Activated effector memory CD4-positive, alpha-beta T cell treated with Interleukin-2 at 50 U/mL for 16 hours (primary cell): ENCODE measurements around the gene RIPOR2.

Source experiments
- DNase-seq: peaks from one replicate; pipeline ENCODE4 v3.0.0-alpha.2; 2020

The RIPOR2 gene, protein sequence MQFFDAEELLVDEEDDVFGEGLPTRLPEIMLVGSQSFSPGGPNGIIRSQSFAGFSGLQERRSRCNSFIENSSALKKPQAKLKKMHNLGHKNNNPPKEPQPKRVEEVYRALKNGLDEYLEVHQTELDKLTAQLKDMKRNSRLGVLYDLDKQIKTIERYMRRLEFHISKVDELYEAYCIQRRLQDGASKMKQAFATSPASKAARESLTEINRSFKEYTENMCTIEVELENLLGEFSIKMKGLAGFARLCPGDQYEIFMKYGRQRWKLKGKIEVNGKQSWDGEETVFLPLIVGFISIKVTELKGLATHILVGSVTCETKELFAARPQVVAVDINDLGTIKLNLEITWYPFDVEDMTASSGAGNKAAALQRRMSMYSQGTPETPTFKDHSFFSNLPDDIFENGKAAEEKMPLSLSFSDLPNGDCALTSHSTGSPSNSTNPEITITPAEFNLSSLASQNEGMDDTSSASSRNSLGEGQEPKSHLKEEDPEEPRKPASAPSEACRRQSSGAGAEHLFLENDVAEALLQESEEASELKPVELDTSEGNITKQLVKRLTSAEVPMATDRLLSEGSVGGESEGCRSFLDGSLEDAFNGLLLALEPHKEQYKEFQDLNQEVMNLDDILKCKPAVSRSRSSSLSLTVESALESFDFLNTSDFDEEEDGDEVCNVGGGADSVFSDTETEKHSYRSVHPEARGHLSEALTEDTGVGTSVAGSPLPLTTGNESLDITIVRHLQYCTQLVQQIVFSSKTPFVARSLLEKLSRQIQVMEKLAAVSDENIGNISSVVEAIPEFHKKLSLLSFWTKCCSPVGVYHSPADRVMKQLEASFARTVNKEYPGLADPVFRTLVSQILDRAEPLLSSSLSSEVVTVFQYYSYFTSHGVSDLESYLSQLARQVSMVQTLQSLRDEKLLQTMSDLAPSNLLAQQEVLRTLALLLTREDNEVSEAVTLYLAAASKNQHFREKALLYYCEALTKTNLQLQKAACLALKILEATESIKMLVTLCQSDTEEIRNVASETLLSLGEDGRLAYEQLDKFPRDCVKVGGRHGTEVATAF

GRCh38 chr6:24935366-24936152 lies at the start of gene RIPOR2:
TSS of gene RIPOR2 (minus strand) at chr6:24935960. CDS start at chr6:24935898, 62 bp downstream.
- peak; percentile 71 for DNase-seq

DNA sequence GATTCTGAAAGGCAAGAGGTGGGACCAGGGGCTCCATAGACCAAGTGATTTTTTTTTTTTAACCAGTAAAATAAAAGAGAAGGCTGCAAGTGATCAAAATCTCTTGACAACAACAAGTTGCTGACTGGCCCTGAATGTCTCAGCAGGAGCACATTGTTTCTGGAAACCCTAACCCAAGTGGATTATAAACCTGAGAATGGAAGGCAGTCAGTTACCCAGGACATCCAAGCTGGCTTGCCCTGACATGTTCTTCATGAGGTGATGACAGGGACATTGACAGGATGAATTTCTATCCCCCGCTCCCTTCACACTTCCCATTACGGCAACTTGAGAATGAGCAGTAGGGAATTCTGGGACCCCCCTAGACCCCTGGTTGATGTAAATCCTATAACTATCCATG lies 49.6 kb upstream of the RIPOR2 start:
- no peak for DNase-seq

DNA sequence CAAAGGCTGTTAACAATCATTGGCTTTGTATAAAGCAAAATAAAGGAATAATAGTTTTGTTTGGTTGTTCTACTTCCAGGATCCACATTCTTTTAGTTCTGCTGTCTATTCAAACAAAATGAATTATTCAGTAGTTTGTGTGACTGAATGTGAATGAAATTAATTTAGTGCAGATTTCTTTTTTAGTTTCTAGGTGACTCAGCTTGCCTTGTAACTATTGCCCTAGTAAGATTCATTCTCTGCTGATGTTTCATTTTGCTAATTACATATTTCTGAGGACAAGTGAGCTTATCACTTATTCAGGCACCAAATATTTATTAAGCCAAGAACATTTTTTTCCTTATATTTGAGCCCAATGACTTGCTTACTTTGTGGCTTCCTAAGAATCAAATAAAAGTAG lies 46.5 kb upstream of the RIPOR2 start:
- no peak for DNase-seq

- no peak for DNase-seq
These were observed 45.6 kb upstream of the RIPOR2 start for GRCh38 chr6:24981386-24981760.

DNA sequence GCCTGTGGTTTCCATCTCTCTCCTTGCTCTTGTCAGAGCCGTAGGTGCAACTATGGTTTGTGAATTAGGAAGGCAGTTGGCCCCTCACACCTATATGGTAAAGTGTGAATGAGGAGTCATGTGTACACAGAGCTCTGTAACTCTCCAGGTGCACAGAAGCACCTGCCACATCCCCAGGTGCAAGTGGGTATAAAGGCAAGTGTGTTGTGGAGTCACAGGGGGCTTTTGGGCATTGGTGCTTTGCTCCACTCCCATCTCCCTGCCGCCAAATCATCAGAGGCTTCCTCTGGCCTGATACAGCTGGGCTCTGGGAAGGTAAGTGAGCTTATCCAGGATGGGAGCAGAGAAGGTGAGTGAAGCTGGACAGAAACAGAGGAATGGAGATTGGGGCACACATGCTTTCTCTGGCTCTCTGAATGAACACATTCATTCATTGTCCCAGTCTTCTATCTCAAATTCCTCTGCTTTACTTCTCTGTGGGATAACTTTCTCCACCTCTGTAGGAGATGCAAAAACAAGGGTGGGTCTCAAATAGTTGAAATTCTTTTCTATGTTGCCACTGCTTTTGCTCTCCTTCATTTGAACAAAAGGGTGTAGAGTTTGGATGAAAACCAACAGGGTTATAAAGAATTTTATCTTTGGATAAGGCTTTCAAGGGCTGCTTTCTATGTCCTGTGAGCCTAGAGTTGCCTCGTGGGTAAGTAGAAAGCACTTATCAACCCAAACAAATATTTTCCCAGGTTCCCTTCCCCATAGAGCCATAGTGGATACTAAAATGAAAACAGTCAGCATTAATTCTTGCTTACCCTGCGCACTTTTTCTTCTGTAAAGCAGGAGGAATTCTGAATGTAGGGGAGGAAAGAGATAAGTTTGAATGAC lies 45.0 kb upstream of the RIPOR2 start:
- DNase-seq: no peak

- no peak for DNase-seq
These were observed 43.4 kb upstream of the RIPOR2 start for GRCh38 chr6:24979176-24979575.

- no peak for DNase-seq
These were observed 38.7 kb upstream of the RIPOR2 start for GRCh38 chr6:24974182-24975171.

DNA sequence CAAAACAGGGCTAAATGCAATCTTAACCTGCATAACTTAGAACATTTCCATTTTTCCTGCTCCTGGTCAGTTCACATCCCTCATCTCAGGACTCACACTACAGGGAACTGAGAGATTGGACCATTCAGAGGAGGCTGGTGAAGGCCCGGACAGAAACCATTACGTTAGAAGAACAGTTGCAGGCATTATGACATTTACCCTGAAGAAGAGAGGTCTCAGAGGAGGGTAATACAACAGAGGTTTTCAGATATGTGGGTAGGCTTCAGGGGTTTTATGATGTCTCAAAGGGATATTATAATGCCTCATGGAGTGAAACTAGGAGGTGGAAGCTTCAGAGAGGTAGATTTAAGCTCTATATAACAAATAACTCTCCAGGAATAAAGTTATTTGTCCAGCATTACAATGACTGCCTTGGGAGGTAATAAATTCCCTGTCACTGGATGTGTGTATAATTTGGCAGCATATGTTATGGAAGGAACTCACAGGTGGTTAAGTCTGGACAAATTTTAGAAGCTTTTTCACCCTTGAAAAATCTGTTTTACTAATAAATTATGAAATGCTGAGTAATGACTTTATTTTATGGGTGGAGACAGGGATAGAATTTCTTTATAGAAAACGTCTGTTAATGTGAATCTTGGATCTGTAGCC lies 36.7 kb upstream of the RIPOR2 start:
- DNase-seq: no peak

- DNase-seq: no peak
These were observed 35.3 kb upstream of the RIPOR2 start for GRCh38 chr6:24971067-24971466.

DNA sequence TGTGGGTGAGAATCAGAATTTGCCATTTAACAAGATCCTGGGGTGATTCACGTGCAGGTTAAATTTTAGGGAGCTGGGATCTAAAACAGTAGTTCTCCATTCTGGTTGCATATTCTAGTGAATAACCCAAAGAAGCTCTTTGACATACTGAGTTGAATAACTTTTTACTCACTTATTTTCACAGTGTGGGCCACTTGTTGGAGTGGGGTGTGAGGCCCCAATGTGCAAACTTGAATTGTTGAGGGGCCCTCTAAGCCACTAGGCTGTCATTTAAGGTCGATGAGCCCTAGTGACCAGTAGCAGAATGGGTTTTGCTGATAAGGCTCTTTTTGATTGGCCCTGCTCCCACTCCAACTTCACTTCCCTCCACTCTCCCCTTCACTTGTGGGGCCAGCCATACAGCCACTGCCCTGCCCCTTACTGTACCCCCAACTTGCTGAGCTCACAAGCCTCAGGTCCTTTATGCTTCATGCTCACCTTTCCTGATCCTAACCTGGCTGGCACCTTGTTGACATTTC lies 33.6 kb upstream of the RIPOR2 start:
- no peak for DNase-seq

- no peak for DNase-seq
These were observed 33.0 kb upstream of the RIPOR2 start for GRCh38 chr6:24968783-24969182.

GRCh38 chr6:24967211-24967610 lies 31.5 kb upstream of the RIPOR2 start:
- no peak for DNase-seq

- no peak for DNase-seq
These were observed 30.6 kb upstream of the RIPOR2 start for GRCh38 chr6:24966381-24966780.

GRCh38 chr6:24963887-24964570 lies 28.3 kb upstream of the RIPOR2 start:
- no peak for DNase-seq

GRCh38 chr6:24963339-24963738 lies 27.6 kb upstream of the RIPOR2 start:
- no peak for DNase-seq

- no peak for DNase-seq
These were observed 26.1 kb upstream of the RIPOR2 start for GRCh38 chr6:24961852-24962251.

DNA sequence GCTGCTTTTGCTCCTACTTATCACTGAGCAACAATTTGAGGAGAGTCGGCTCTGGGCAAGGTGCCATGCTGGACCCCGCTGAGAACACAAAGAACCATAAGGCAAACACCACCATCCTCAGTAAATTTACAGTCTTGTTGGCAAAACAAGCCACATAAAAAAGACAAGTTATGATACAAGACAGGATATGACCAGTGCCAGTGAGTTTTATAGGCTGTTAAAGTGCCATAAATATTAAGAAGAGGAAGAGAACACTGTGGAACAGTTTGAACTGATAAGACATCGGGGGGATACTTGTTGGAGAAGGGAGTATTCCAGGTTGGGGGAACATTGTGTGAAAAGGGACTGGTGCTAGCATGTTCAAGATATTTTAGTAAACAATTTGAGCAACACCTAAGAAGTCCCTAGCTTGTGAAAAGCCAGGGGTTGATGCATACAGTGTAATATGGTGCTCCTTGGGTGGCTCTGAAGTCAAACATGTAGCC lies 25.3 kb upstream of the RIPOR2 start:
- no peak for DNase-seq

- no peak for DNase-seq
These were observed 23.6 kb upstream of the RIPOR2 start for GRCh38 chr6:24959319-24959718.

DNA sequence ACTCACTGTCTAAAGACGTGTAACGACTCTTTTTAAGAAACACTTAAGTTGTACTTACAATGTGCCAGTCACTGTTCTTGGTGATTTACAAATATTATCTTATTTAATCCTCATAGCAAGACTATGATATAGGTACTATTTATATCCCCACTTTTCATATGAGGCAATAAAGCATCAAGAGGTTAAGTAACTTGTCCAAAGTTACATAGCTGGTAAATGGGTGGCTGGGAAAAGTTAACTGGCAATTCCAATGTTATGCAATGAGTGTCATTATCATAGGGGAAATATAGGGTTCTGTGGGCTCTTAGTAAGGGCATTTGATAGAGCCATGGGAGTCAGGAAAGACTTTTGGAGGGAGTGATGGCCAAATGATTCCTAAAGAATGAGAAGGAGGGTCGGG lies 21.4 kb upstream of the RIPOR2 start:
- DNase-seq: no peak
